Right renal cortex interstitium (tissue), 3 donors: ENCODE measurements around the gene OMA1. TPM values are rescaled to one million over a fixed set of nuclear protein-coding genes. Genes with fewer than 3 reads are reported as not detected.
"Not testable (repeated sequence)": the region's sequence is repeated elsewhere in the genome, so short reads cannot be mapped to it uniquely, and the experiment has no call there.

Experiments used
- DNase-seq, 3 donors: peaks; one replicate each; pipeline ENCODE4 v3.0.0-alpha.2; 2013; ENCODE audit warnings: low read depth in 3 of 3, low spot score in 2 of 3
- polyA plus RNA-seq, 3 donors: library from polyadenylated mRNA; unstranded; fragments of 120-200 nt; gene quantifications; one replicate each; pipeline ENCODE4 v1.2.1, GENCODE V29; 2013; ENCODE audit not compliant: insufficient read length in 3 of 3

Gene OMA1
- polyA plus RNA-seq, 3 donors = 35.2 to 42.5 (median 41.6) TPM

- DNase-seq = not testable (repeated sequence)
Measured at GRCh38 chr1:58531842-58532241, 14.7 kb downstream of the OMA1 start.

- DNase-seq = no peak
Measured at GRCh38 chr1:58529284-58529683, 17.2 kb downstream of the OMA1 start.

GRCh38 chr1:58528518-58528917, 18.0 kb downstream of the OMA1 start:
- DNase-seq = no peak

GRCh38 chr1:58524353-58524945, 22.1 kb downstream of the OMA1 start:
- DNase-seq = no peak

GRCh38 chr1:58515794-58516401, 30.6 kb downstream of the OMA1 start:
- DNase-seq = peak; percentile 36 to 64 (median 46)

- DNase-seq = no peak
Measured at GRCh38 chr1:58513956-58514355, 32.6 kb downstream of the OMA1 start.

- no peak for DNase-seq
Measured at GRCh38 chr1:58508629-58509028, 37.9 kb downstream of the OMA1 start.

GRCh38 chr1:58505286-58505685, 41.2 kb downstream of the OMA1 start:
- no peak for DNase-seq

GRCh38 chr1:58502519-58502918, 44.0 kb downstream of the OMA1 start:
- no peak for DNase-seq

- DNase-seq = no peak
Measured at GRCh38 chr1:58500043-58500442, 46.5 kb downstream of the OMA1 start.

GRCh38 chr1:58497499-58497898, 49.0 kb downstream of the OMA1 start:
- no peak for DNase-seq

- DNase-seq = no peak
Measured at GRCh38 chr1:58496042-58496441, 50.5 kb downstream of the OMA1 start.

- not testable (repeated sequence) for DNase-seq
Measured at GRCh38 chr1:58488914-58489313, 57.6 kb downstream of the OMA1 start.

- no peak for DNase-seq
Measured at GRCh38 chr1:58487002-58487401, 59.5 kb downstream of the OMA1 start.

GRCh38 chr1:58481962-58482361, 64.6 kb downstream of the OMA1 start:
- DNase-seq = no peak

- DNase-seq = no peak
Measured at GRCh38 chr1:58480191-58480590, 66.3 kb downstream of the OMA1 start.

GRCh38 chr1:58477390-58477789, 69.1 kb downstream of the OMA1 start:
- DNase-seq = no peak

- no peak for DNase-seq
Measured at GRCh38 chr1:58476179-58476578, 70.3 kb downstream of the OMA1 start.

GRCh38 chr1:58469476-58469875, 77.0 kb downstream of the OMA1 start:
- no peak for DNase-seq

GRCh38 chr1:58469016-58469415, 77.5 kb downstream of the OMA1 start:
- DNase-seq = no peak

- DNase-seq = no peak
Measured at GRCh38 chr1:58468612-58469011, 77.9 kb downstream of the OMA1 start.

GRCh38 chr1:58466630-58467241, 79.8 kb downstream of the OMA1 start:
- DNase-seq = no peak
